Suprapubic skin (tissue), 4 donors: ENCODE results near the gene HHAT.

Experiments
- POLR2A ChIP-seq, 2 donors: fragments of 450-650 bp; IDR thresholded peaks; one replicate each; pipeline ENCODE4 v1.6.1; 2017; ENCODE audit warnings: antibody characterized with exemption in 2 of 2, mild to moderate bottlenecking in 2 of 2, moderate library complexity in 2 of 2
- POLR2AphosphoS5 ChIP-seq, 3 donors: sonication (generic); formaldehyde crosslinking; IDR thresholded peaks; one replicate each; pipeline ENCODE4 v1.6.1; 2017; ENCODE audit warnings: antibody characterized with exemption in 3 of 3
- TF ChIP-seq, protein P1 (sequence below), 2 donors: fragments of 200-600 bp in 1 of 2; fragments of 450-650 bp in 1 of 2; sonication (generic) in 1 of 2; IDR thresholded peaks; one replicate each; pipeline ENCODE4 v1.5.1; 2016 to 2019; ENCODE audit warnings: antibody characterized with exemption in 2 of 2, mild to moderate bottlenecking in 1 of 2, moderate library complexity in 1 of 2

DNA sequence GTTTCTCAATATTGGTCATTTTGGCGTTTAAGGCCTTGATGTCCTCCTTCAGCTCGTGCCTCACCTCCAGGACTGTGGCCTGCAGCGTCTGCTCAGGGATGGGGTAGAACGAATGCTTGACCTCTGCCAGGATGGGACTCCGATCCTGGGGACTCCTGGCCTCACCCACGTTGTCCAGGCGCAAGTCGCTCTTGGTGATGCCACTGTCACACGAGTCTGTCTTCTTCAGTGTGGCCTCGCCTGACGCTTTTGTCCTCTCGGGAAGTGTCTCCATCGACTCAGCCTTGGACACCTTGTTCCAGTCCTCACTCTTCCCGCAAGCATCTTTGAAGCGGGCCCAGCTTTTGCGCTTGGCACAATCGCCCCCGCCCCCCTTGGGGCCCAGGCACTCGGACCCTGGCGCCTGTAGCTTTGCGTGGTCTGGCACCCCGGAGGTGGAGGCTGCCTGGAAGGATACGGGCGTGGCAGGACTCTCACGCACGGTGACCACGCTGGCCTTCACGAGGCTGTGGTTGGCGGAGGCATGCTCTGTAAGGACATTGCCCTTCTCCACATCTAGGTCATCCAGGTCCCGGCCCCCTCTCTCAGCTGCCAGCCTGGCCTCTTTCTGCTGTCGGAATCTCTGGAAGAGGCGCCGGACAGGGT, 354.8 kb downstream of the HHAT start:
- TF ChIP-seq POLR2A (IDR thresholded peaks at IDR 0.05) = no peak
- TF ChIP-seq, protein P1, sequence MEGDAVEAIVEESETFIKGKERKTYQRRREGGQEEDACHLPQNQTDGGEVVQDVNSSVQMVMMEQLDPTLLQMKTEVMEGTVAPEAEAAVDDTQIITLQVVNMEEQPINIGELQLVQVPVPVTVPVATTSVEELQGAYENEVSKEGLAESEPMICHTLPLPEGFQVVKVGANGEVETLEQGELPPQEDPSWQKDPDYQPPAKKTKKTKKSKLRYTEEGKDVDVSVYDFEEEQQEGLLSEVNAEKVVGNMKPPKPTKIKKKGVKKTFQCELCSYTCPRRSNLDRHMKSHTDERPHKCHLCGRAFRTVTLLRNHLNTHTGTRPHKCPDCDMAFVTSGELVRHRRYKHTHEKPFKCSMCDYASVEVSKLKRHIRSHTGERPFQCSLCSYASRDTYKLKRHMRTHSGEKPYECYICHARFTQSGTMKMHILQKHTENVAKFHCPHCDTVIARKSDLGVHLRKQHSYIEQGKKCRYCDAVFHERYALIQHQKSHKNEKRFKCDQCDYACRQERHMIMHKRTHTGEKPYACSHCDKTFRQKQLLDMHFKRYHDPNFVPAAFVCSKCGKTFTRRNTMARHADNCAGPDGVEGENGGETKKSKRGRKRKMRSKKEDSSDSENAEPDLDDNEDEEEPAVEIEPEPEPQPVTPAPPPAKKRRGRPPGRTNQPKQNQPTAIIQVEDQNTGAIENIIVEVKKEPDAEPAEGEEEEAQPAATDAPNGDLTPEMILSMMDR (IDR thresholded peaks at IDR 0.05) = no peak
- no peak for TF ChIP-seq POLR2AphosphoS5 (IDR thresholded peaks at IDR 0.05)
